Measurements from ENCODE around the gene ANKRD44.

DNA sequence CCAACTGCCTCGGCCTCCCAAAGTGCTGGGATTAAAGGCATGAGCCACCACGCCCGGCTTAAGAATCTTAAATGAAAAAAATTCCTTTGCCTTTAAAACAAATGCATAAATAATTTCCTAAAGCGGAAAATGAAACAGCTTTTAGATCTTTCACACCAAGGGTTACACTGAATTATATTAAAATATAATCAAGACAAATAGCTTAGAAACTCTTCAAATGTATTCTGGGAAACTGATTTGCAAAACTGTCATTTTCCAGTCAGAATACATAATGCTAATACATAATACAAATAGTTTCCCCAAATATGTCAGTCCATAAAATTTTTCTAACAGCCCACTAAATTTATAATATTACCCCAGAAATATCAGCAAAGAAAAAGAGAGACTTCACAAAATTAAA is 315.8 kb downstream of the ANKRD44 start:
- TF ChIP-seq CTCF (IDR thresholded peaks at IDR 0.05): no peak
- TF ChIP-seq POLR2A (IDR thresholded peaks at IDR 0.05): no peak
